Femur (tissue), 1 donor: ENCODE measurements around the gene SLC17A7.

Experiments used
- DNase-seq: peaks from one replicate; pipeline ENCODE4 v3.0.0-alpha.2; 2017

The SLC17A7 gene

DNA sequence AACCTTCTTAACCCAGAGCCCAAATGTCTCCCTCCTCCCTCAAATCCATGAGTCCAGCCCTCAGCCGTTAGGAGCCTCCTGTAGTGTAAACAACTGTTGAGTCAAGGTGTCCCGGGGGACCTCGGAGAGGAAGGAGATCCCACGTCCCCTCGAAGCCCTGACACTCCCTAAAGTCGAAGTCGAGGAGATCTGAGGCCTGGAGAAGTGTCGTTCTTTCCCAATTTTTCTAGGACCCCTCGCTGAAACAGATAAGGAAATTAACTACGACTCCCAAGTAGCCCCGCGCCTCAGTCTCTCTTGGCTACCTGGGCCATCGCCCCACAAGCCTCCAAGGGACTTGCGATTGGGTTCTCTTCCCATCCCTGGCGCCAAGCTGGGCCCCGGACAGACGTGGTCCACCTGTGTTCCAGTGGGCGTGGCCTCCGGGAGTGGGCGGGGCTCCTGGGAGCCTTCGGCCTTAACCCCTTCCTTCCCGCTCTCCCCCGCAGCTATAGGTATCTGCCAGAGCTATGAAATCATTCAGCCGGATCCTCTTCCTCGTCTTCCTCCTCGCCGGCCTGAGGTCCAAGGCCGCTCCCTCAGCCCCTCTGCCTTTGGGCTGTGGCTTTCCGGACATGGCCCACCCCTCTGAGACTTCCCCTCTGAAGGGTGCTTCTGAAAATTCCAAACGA is 15.3 kb downstream of the SLC17A7 start:
- no peak for DNase-seq

DNA sequence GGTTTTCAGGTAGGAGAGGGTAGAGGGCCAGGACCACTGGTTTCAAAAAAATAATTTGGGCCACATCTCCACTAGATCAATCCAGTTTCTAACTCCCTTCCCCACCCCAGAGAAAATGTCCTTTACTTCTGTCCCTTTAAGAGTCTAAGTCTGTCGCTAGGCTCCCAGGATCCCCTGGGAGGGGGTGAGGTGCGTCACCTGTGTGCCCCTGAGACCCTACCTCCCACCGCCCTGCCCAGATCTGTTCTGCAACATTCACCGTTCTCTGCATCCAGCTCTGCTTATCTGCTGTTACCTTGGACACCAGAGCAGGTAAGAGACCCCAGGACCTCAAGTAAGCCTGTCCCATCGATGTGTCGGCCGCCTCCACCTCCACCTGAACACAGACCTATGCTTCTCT is 16.1 kb downstream of the SLC17A7 start, which contains the start of gene GFY:
Gene GFY (plus strand): TSS at position 211 of the 400 bp plus-strand sequence. CDS start 1,043 bp downstream, outside the sequence.
- DNase-seq: no peak

DNA sequence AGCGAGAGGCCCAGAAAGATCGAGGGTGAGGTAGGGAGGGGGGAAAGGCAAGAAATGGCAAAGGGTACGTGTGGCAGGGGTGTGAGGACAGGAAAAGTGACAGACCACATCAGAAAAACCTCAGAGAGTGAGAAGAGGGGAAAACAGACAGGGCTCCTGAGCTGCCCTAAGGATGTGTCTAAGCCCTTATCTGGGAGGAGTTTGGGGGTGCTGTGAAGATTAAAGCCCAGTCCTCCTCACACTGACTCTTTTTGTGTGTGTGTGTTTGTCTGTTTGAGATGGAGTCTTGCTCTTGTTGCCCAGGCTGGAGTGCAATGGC is 17.4 kb downstream of the SLC17A7 start:
- no peak for DNase-seq

DNA sequence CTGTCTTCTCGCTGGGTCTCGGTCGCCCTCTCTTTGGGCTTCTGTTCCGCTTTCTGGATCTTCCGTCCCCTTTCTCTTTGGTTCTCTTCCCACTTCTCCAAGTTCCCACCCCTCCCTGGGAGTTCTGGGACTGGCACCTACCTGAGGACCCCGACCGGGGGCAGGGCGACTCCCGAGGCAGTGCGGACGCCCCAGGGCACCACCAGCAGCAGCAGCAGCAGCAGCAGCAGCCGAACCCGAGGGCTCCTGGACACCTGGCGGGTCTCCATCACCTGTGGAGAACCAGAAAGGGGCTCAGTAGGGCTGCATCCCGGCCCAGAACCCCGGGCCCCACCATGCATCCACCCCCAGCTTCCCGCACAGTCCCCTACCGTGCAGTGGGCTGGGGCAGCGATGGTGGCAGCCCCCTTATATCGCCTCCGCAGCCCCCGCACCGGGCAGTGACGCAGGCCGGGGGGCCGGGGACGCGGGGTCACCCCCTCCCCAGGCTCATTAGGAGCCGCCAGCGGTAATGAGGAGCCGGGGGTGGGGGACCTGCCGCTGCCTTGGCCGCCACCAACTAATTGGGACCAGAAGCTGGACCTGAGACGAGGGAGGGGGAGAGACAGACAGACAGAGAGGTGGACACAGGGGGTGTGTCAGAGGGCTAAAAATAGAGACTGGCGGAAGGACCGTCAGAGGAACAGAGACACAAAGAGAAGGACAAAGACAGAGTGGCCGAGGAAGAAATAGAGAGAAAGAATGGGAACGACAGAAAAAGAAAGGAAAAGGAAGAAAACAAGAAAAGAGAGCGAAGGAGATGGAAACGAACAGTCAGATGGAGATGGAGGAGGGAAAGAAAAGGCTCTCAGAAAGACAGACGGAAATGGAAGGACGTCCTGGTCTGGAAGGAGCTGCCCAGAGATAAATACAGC is 18.0 kb downstream of the SLC17A7 start, which contains the start of gene PTH2:
Gene PTH2 (minus strand): TSS at position 371 of the 914 bp plus-strand sequence. CDS start 102 bp downstream, at position 269.
- no peak for DNase-seq

DNA sequence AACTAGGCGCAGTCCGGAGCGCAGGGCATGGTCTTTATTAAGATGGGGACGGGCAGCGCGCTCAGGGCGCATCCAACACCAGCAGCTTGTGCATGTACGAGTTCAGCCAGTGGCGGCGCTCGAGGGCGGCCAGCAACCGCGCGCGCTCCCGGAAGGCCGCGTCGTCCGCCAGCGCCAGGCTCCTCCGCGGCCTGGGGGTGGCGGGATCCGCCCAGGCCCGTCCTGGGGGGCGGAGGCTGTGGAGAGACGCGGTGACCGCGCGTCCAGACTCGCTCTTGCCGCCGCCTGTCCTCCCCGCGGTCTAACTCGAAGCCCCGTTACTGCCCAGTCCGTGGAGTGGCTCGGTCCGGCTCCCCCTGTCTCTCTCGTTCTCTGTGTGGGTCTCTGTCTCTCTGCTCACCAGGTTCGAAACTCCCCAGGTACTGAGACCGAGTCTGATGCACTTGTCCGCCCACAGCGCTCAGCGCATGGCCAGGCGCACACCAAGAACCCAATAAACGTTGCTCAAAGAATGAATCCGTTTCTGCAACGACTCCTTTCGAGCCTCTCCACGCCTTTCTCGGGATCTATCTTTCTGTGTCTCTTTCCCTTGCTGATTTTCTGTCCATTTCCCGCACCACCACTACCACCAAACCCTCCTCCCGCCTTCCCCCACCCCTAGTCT is 18.8 kb downstream of the SLC17A7 start:
- DNase-seq: peak; percentile 49

DNA sequence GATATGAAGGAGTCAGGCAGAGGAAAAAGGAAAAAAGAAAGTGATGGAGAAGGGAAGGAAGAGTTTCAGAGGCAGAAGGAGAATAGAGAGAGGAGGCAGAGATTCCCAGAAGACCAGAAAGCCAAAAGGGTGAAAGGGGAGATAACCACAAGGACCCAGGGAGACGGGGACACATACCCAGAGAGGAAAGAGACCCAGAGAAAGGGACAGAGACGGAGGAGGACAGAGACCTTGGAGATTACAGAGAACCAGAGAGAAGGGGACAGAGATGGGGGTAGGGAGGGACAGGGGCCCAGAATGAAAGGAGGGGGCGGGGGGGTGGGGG is 19.5 kb downstream of the SLC17A7 start:
- no peak for DNase-seq

DNA sequence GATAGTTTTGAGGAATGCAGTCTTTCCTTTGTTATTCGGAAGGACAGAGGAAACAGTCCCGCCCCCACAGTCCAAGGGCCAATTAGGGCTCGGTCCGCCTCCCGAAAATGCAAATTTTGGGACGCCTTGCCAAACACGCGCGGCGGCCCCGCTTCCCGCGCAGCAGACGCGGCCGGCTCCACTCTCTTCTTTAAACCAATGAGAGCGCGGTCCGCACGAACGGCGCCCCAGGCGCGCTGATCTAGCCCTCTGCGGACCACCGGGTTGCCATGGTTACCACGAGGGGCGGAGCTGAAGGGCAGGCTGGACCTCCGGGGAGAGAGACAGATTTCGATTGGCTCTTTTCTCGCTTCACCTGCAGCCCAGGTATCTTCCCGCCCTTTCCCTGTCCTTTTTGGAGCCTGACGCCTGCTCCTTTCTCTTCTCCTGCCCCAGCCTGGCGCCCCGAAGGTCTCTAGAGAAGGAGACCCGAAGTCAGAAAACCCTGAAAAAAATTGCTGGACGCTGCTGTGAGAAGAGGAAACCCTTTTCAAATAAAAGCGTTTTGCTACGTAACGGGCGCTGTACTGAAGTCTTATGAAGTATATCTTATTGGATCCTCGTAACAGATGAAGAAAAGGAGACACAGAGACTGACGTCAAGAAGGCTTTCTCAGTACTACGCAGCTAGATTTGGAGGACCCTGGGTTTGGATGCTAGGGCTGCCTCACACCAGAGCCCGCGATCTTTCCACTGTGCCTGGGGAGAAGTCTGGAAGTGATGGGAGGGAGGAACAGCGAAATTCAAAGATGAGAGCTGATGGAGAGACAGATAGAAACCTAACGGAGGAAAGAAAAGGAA is 20.1 kb downstream of the SLC17A7 start:
- peak; percentile 79 for DNase-seq

DNA sequence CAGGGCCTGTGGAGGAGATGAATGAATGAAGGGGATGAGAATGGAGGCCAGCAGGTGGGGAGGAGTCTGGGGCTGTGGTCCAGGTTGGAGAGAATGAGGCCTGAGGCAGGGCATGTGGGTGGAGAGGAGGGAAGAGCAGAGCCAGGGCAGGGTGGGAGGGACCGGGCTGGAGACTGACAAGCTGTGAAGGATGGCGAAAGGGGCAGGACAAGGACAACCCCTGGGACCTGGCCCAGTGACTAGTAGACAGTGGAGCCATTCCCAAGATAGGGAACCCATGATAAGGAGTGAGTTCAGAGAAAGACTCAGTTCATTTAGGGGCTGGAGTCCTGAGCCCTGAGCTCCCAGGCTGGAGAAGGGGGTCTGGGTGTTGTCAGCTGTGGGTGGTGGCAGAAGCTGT is 21.1 kb downstream of the SLC17A7 start:
- no peak for DNase-seq

DNA sequence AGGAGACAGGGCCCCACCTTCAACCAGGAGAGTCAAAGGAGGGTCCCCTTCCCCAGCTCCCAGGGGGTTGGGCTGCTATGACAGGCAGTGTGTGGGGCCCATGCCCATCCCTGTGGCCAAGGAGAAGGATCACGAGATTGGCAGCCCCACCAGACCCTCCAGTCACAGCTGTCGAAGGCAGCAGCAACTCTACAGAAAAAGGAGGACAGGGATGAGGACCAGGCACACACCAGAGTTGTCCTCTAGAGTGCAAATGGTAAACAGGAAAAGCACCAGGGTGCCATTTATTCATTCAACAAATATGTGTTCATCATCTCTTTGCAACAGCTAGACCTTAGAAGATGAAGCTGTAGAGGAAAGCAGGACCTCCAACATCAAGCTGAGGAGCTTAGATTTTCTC is 22.2 kb downstream of the SLC17A7 start:
- no peak for DNase-seq

DNA sequence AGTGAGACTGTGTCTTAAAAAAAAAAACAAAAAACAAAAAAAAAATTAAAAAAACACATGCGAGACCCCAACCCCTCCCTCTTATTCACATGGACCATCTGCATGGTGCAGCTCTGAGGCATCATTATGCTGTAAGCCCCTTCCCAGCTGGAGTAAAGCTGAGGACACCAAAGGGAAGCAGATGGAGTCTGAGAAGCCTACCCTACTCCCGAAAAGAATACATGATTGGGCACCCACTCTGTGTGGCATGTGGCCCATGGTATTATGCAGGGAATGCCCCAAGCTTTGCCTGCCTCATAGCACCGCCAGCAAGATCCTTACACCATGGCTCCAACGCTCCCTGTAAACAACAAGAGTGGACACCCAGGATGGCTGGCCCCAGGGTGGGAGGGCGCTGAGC is 22.8 kb downstream of the SLC17A7 start:
- DNase-seq: no peak

DNA sequence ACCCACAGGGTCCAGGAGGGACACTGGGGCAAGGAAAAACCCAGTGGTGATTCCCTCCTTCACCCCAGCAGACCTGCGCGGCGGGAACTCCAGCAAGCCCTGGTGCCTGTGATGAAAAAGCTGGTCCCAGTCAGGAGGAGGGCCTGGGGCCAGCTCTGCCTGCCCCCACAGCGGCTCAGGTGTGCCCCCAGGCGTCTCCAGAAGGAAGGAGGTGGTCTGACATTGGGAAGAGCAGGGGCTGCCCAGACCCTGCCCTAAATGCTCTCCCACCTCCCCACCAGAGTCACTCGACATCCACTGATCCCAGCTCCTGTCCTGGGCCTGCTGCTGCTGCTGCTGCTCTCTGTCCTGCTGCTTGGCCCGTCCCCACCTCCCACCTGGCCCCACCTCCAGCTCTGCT is 24.2 kb downstream of the SLC17A7 start:
- DNase-seq: no peak

DNA sequence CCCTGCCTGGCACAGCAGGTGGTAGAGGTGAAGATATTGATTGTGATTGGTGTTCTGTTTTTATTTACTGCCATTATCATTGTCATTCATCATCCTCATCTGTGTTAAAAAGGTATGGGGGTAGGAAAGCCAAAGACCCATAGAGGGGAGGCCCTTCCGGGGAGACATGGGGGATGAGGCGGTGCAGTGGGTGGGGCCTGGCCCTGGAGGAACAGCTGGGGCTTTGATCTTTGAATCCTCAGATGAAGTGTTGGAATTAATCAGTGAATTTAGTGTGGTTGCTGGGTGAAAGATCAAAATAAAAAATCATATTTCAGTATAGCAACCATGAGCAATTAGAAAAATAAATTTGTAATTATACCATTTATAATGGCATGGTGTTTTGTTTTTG is 25.5 kb downstream of the SLC17A7 start:
- DNase-seq: no peak

DNA sequence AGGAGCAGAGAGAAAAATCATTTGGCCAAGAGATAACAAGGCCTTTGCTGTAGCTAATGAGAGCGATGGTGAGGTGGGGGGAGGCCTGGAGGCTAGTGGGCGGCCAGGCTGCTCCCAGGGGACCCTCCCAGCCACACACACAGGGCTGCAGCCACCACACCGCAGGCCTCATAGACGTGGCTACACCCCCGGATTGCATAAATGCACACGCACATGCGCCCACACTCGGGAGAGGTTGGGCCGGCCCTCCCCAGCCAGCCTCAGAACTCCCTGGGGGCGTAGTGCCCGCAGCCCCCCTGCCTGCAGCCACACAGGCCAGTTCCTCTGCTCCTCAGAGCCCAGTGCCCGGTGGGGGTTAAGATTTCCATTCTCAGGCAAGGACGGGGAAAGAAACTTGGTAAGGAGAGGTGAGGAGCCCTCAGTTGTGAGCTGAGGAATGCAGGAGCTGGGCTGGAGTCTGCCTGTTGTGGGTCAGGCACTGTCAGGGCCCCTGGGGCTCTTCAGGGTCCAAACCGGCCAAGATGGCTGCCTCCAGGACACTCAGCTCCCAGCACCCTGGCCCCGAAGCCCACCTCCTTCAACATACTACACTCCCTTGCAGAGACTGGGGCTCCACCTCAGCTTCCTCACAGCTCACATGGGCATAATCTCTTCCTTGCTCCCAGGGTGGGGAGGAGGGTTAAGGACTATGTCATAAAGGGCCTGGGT is 26.1 kb downstream of the SLC17A7 start:
- peak; percentile 53 for DNase-seq

DNA sequence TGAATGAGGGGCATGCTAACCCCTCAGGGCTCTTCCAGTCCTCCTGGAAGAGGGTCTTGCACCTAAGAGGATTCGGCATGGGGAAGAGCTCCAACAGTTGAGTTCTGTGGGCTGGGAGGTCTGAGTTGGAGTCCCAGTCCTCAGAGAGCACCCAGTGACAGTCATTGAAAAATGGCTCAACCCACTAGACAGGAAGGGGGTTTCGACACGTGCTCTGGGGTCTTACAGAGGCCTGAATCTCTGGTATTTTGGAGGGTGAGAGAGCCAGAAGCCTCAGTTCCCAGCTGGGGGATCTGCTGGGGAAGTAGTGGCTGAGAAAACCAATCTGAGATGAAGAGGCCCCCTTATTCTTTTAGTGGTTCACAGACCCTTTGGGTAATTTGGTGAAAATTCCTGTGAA is 27.1 kb downstream of the SLC17A7 start:
- no peak for DNase-seq

DNA sequence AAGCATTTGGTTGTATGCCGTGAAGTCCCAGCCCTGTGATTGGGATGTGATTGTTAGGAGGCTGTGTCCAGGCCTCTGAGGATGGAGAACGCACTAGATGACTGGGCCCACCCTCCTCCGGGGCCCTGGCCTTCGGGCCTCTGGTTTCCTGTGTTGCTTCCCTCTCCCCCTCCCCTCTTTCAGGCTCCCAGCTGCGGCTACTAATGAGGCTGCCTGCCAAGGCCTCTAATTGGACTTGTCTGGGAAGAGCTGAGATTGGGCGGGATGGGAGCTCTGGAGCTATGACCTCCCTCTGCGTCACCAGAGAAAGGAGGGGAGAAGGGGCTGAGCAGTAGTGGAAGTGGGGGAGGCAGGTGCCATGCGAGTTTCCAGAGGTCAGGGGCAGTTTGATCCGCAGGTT is 28.0 kb downstream of the SLC17A7 start:
- DNase-seq: peak; percentile 70

DNA sequence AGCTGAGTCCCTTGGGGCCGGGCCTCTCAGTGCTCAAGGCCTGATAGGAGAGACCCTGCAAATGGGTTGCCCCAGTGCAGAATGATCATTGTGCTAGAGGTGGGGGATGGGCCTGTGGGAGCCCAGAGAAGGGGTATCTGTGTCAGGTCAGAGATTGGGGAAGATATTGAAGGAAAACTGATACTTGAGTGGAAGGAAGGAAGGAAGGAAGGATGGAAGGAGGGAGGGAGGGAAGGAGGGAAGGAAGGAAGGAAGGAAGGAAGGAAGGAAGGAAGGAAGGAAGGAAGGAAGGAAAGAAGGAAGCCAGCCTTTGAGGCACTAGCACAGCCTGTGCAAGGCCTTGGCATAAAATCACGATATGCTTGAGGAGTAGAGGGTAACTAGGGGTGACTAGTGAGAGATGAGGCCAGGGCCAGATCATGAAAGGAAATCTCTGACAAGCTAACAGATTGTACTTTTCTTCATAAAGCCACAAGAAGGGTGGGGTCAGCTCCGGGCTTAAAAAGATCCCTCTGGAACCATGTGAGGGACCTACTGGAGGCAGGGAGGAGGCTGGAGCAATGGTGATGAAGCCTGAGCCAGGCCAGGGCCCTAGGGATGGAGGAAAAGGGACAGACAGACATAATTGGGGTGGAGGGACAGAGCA is 29.5 kb downstream of the SLC17A7 start:
- DNase-seq: no peak

DNA sequence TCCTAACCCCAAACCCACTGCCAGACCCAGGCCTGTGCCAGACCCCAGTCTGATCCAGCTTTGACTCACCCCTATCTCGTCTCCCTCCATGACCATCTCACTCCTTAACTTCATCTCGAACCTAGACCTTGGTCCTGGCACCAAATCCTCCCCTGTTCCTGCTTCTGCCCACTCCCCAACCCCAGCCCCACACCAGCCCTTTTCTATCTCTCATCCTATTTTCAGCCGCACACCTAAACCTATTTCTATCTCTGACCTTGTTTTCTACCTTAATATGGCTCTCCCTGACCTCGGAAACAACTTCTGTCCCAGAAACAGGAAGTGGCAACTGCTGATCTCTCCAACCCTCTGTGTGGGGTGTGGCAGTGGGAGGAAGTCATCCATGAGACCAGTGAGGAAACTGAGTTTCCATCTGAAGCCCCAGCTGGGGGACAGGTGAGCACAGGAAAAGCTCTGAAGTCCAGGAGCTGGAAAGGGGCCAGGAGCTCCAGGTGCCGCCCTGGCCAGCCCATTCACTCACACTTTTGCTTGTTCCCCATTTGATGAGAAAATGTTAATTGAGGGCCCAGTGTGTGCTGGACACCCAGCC is 31.8 kb downstream of the SLC17A7 start:
- no peak for DNase-seq

DNA sequence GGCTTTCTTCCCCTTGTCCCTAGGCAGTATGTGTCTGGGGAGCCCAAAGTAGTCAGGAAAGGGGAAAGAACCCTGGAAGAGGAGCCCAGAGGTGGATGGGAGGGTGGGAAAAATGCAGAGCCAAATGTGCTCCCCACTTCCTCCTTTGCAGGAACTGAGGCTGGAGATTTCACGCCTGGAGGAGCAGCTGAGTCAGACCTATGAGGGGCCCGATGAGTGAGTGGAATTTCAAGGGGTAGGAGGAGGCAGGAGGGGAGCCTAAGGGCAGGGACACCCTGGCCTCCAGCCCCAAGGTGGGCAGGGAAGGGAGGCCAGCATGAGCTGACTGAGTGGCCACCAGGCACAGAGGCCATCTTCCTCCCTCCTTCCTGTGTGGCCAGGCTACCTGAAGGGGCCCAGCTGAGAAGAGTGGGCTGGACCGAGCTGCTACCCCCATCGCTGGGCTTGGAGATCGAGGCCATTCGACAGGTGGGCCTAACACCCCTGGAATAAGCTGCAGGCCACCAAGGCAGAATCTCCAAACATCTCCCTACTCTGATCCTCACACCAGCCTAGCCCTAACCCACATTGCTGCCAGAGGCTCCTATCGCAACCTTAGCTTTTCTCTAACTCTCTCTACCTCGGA is 32.4 kb downstream of the SLC17A7 start:
- DNase-seq: no peak

DNA sequence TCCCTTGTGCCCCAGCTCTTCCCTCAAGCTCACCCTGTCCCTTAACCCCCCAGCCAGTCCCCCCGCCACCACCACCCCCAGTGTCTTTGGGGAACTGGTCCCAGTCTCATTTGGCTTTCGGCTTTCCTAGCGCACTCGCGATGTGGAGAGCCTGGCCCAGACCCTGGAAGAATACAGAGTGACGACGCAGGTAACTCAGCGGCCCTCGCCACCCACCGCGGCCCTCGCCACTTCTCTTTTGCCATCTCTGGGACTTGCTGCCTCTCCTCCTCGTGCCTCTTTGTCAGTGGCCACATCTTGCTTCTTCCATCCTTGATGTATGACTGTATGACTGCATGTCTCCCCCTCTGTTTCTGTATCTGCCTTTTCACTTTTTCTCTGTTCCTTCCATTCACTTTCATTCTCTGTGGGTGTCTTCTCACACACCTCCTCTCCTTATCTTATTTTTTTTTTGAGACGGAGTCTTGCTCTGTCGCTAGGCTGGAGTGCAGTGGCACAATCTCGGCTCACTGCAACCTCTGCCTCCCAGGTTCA is 33.8 kb downstream of the SLC17A7 start:
- DNase-seq: no peak

DNA sequence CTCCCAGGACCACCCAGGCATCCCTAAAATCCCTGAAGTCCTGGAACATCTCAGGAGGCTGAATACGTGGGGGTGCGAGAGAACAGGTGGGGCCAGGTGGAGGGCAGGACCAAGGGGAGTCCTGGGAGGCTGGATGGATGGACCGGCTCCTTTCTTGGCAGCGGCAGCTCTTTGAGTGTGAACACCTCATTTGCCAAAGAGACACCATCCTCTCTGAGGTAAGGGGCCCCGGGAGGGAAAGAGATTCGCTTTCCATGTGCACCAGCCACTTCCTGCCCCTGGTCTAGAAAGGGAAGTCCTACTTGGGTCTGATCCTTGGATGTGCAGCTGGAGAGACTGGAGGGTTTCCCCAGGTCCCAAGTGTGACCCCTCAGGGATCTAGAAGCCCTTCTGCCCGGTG is 34.2 kb downstream of the SLC17A7 start:
- DNase-seq: no peak
